H1 (cell line): Measurements from ENCODE around the gene CACNB2. TPM values are rescaled to one million over a fixed set of nuclear protein-coding genes. Genes with fewer than 3 reads are reported as not detected.

Source experiments
- CTCF ChIA-PET: fragments of 300-600 bp; sonication (Branson Sonifier 250); formaldehyde crosslinking; loops from one replicate; lab custom pipeline; 2021; ENCODE audit not compliant: partially characterized antibody; lab: Charles Lee
- POLR2A ChIA-PET: fragments of 300-600 bp; sonication (Branson Sonifier 250); formaldehyde crosslinking; loops from one replicate; lab custom pipeline; 2021; ENCODE audit warnings: inconsistent platforms; ENCODE audit not compliant: partially characterized antibody; lab: Charles Lee
- DNase-seq, 2 experiments: peaks; one replicate each; pipeline versions ENCODE4 v3.0.0 to v3.0.0-alpha.2; 2010 to 2022; ENCODE audit warnings: low spot score in 2 of 2, low read depth in 1 of 2, mixed read lengths in 1 of 2
- FAIRE-seq: peaks from 2 replicates; lab custom pipeline; 2011; peaks lifted over from hg19 to GRCh38; lab: Jason Lieb, UNC
- H2AFZ ChIP-seq: 2 replicates; pipeline ENCODE4 v1.8.1; 2012; ENCODE audit warnings: low read length, inconsistent platforms
- H2AK5ac ChIP-seq: 2 replicates; pipeline ENCODE4 v1.6.1; 2013; ENCODE audit warnings: low read depth, low read length
- H2BK120ac ChIP-seq: replicated peaks from 2 replicates; pipeline ENCODE3; 2013; ENCODE audit warnings: low read depth, low read length, inconsistent platforms
- H2BK12ac ChIP-seq: 2 replicates; pipeline ENCODE4 v1.6.1; 2013; ENCODE audit warnings: low read depth, low read length
- H2BK15ac ChIP-seq: 2 replicates; pipeline ENCODE4 v1.6.1; 2013; ENCODE audit warnings: low read length
- H2BK20ac ChIP-seq: 2 replicates; pipeline ENCODE4 v1.6.1; 2013; ENCODE audit warnings: low read length
- H2BK5ac ChIP-seq: 2 replicates; pipeline ENCODE4 v1.6.1; 2013; ENCODE audit warnings: low read depth, low read length
- H3K14ac ChIP-seq: 2 replicates; pipeline ENCODE4 v1.6.1; 2013; ENCODE audit warnings: inconsistent platforms; ENCODE audit not compliant: insufficient read length
- H3K18ac ChIP-seq: 2 replicates; pipeline ENCODE4 v1.6.1; 2013; ENCODE audit warnings: low read length; ENCODE audit errors: extremely low read depth
- H3K23ac ChIP-seq: 2 replicates; pipeline ENCODE4 v1.6.1; 2013; ENCODE audit warnings: inconsistent platforms; ENCODE audit not compliant: insufficient read length
- H3K23me2 ChIP-seq: 2 replicates; pipeline ENCODE4 v1.6.1; 2013; ENCODE audit warnings: low read depth, low read length
- H3K27ac ChIP-seq: 2 replicates; pipeline ENCODE4 v1.6.1; 2011; ENCODE audit warnings: low read depth, low read length, inconsistent platforms
- H3K27me3 ChIP-seq, 4 experiments: replicated peaks in 1 of 4; 1 replicate in 1 of 4; 2 replicates in 3 of 4; pipeline versions ENCODE4 v1.6.1 to v1.8.1; 2011 to 2013; ENCODE audit warnings: low read length in 3 of 4, mild to moderate bottlenecking in 3 of 4, inconsistent platforms in 2 of 4, mixed read lengths in 2 of 4, moderate library complexity in 1 of 4; ENCODE audit not compliant: control insufficient read depth in 3 of 4, insufficient read depth in 3 of 4; ENCODE audit errors: extremely low read depth in 1 of 4
- H3K36me3 ChIP-seq, 4 experiments: 2 replicates each; pipeline versions ENCODE4 v1.6.1 to v1.8.1; 2011 to 2013; ENCODE audit warnings: mild to moderate bottlenecking in 4 of 4, low read length in 3 of 4, moderate library complexity in 2 of 4, control low read depth in 1 of 4, inconsistent platforms in 1 of 4; ENCODE audit not compliant: insufficient read depth in 4 of 4, control insufficient read depth in 2 of 4
- H3K4ac ChIP-seq: replicated peaks from 2 replicates; pipeline ENCODE3; 2013; ENCODE audit warnings: low read length, low read depth, mixed read lengths, inconsistent platforms; ENCODE audit not compliant: insufficient read length
- H3K4me1 ChIP-seq, 4 experiments: replicated peaks in 1 of 4; 1 replicate in 1 of 4; 2 replicates in 3 of 4; pipeline versions ENCODE4 v1.6.1 to v1.8.1; 2011 to 2013; ENCODE audit warnings: low read length in 3 of 4, inconsistent platforms in 2 of 4, mixed read lengths in 1 of 4; ENCODE audit not compliant: insufficient read depth in 4 of 4, control insufficient read depth in 3 of 4
- H3K4me2 ChIP-seq, 2 experiments: 2 replicates each; pipeline versions ENCODE4 v1.6.1 to v1.8.1; 2011 to 2013; ENCODE audit warnings: low read depth in 2 of 2, low read length in 2 of 2, control low read depth in 1 of 2, inconsistent platforms in 1 of 2, mild to moderate bottlenecking in 1 of 2; ENCODE audit not compliant: insufficient read depth in 1 of 2
- H3K4me3 ChIP-seq, 4 experiments: fragments of 200-600, 300-600 bp in 1 of 4; sonication (generic), shearing (Covaris generic), sonication (Bioruptor Twin) in 1 of 4; 2 replicates each; pipeline versions ENCODE4 v1.5.1 to v1.8.1; 2011 to 2016; ENCODE audit warnings: low read length in 4 of 4, low read depth in 3 of 4, control low read depth in 2 of 4, inconsistent platforms in 2 of 4, mild to moderate bottlenecking in 2 of 4, mixed read lengths in 1 of 4, moderate library complexity in 1 of 4; ENCODE audit not compliant: insufficient read depth in 2 of 4; ENCODE audit errors: extremely low read depth in 1 of 4
- H3K56ac ChIP-seq: replicated peaks from 2 replicates; pipeline ENCODE3; 2013; ENCODE audit warnings: low read depth, mild to moderate bottlenecking, mixed read lengths, low read length, inconsistent platforms; ENCODE audit not compliant: insufficient read length
- H3K79me1 ChIP-seq: 2 replicates; pipeline ENCODE4 v1.6.1; 2013; ENCODE audit warnings: low read depth, low read length, control low read depth
- H3K79me2 ChIP-seq, 2 experiments: 2 replicates each; pipeline versions ENCODE4 v1.6.1 to v1.8.1; 2012 to 2013; ENCODE audit warnings: low read length in 2 of 2, mild to moderate bottlenecking in 2 of 2, inconsistent platforms in 1 of 2; ENCODE audit not compliant: insufficient read depth in 2 of 2, control insufficient read depth in 1 of 2
- H3K9ac ChIP-seq, 4 experiments: replicated peaks in 1 of 4; 1 replicate in 1 of 4; 2 replicates in 3 of 4; pipeline versions ENCODE4 v1.6.1 to v1.8.1; 2011 to 2013; ENCODE audit warnings: low read depth in 3 of 4, low read length in 3 of 4, control low read depth in 2 of 4, mild to moderate bottlenecking in 2 of 4, moderate library complexity in 2 of 4, inconsistent platforms in 1 of 4; ENCODE audit errors: extremely low read depth in 1 of 4
- H3K9me3 ChIP-seq, 2 experiments: 2 replicates each; pipeline versions ENCODE4 v1.6.1 to v1.8.1; 2012 to 2013; ENCODE audit warnings: mild to moderate bottlenecking in 2 of 2, moderate library complexity in 2 of 2, control low read depth in 1 of 2, inconsistent platforms in 1 of 2, low read depth in 1 of 2, low read length in 1 of 2, mixed read lengths in 1 of 2; ENCODE audit not compliant: insufficient read depth in 2 of 2
- H4K20me1 ChIP-seq, 2 experiments: replicated peaks in 1 of 2; 2 replicates each; pipeline versions ENCODE3 to v1.8.1; 2011 to 2013; ENCODE audit warnings: inconsistent platforms in 2 of 2, low read length in 2 of 2, mild to moderate bottlenecking in 1 of 2; ENCODE audit not compliant: insufficient read depth in 2 of 2, control insufficient read depth in 1 of 2
- H4K5ac ChIP-seq: 2 replicates; pipeline ENCODE4 v1.6.1; 2013; ENCODE audit warnings: low read length, low read depth, mixed read lengths, inconsistent platforms; ENCODE audit not compliant: insufficient read length
- H4K8ac ChIP-seq: 2 replicates; pipeline ENCODE4 v1.8.0; 2013; ENCODE audit warnings: mild to moderate bottlenecking, moderate library complexity, low read length, inconsistent platforms; ENCODE audit not compliant: insufficient read depth; ENCODE audit errors: extremely low read depth
- H4K91ac ChIP-seq: replicated peaks from 2 replicates; pipeline ENCODE3; 2013; ENCODE audit warnings: low read length, mixed read lengths, inconsistent platforms; ENCODE audit not compliant: insufficient read length
- POLR2AphosphoS5 ChIP-seq: IDR thresholded peaks from 2 replicates; pipeline ENCODE4 v1.6.1; 2011; ENCODE audit warnings: low read depth, low read length
- RXRA ChIP-seq: IDR thresholded peaks from 2 replicates; pipeline ENCODE4 v1.6.1; 2011; ENCODE audit warnings: low read depth, mild to moderate bottlenecking, low read length, moderate library complexity; ENCODE audit not compliant: insufficient read depth
- WGBS, 2 experiments: shearing (Covaris generic) in 1 of 2; methylation state at CpG; one replicate each; pipeline versions ENCODE4 v1.1.6 to v1.1.7; 2013 to 2015; ENCODE audit warnings: low lambda C conversion rate in 2 of 2, mixed read lengths in 2 of 2, inconsistent platforms in 1 of 2, low coverage in 1 of 2, missing lambda C conversion rate in 1 of 2; ENCODE audit not compliant: insufficient replicate concordance in 2 of 2, insufficient coverage in 1 of 2, insufficient read length in 1 of 2; ENCODE audit errors: extremely low coverage in 1 of 2, missing lambda C conversion rate in 1 of 2; 5-methylcytosine and 5-hydroxymethylcytosine counted together
- polyA plus RNA-seq, 7 experiments: library from polyadenylated mRNA; depleted of rRNA in 3 of 7; stranded (reverse) in 5 of 7; unstranded in 2 of 7; fragments of >200 nt in 5 of 7; fragments of 200-250 nt in 2 of 7; gene quantifications; 1 replicate in 5 of 7; 2 replicates in 1 of 7; 4 replicates in 1 of 7; pipeline versions ENCODE4 v1.2.1 to v1.2.3, GENCODE V29; 2011 to 2013; ENCODE audit warnings: missing spikeins in 2 of 7, mixed read lengths in 2 of 7
- total RNA-seq: library from RNA; stranded (reverse); fragmentation: NEBNext Ultra II Directional; extraction: Animal tissue kit (Norgen Biotek cat#: 25700); gene quantifications from 2 replicates; pipeline ENCODE4 v1.2.1, GENCODE V29; 2021

CACNB2 gene
- total and polyA plus RNA-seq, 2 of the 8 experiments (the other 6 are each of a cell fraction or from before 2014, with no cell fraction given): 2.4 to 3.2 TPM

DNA sequence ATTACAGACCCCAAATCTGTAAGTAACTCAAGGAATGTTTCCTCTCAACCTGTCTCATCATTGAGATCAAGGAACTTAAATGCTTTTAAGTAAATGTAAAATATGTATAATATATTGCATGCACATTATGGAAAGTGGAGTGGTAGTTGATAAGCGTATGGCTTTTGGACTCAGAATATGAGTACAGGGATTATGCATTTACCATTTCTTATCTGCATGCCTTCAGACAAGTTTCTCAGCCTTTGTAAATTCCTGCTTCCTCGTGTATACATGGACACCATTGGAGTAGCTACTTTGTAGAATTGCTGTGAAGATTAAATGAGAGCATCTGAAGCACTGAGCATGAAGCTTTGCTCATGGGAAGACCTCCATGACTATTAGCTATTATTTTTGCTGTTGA, 70.5 kb downstream of the CACNB2 start:
- H3K4me1 ChIP-seq: no peaks in the 10 kb centered on the region
- H3K36me3 ChIP-seq: no peaks in the 10 kb centered on the region
- no peak overlapping the region for H3K56ac ChIP-seq
- CTCF ChIA-PET: interaction anchor here (1.4 to 1.8 kb wide), 2 partner anchors 23 to 106 kb away, joined by 4 to 5 read pairs; no protein-coding TSS in a partner anchor
- no peak overlapping the region for H3K9ac ChIP-seq
- H4K20me1 ChIP-seq: no peaks in the 10 kb centered on the region
- no peak overlapping the region for H3K27ac ChIP-seq
- FAIRE-seq: no peak
- no peaks in the 10 kb centered on the region for H3K79me1 ChIP-seq
- H2AK5ac ChIP-seq: no peak overlapping the region
- no peak overlapping the region for H2BK5ac ChIP-seq
- no peak overlapping the region for H2BK20ac ChIP-seq
- no peak overlapping the region for H4K5ac ChIP-seq
- no peak overlapping the region for H4K91ac ChIP-seq
- no peak overlapping the region for H3K14ac ChIP-seq
- no peak overlapping the region for H3K18ac ChIP-seq
- TF ChIP-seq POLR2AphosphoS5 (no peak), RXRA (no peak)
- TF ChIP-seq, all 59 proteins: peak for 0
- Histone ChIP-seq H2BK12ac (no peak overlapping the region), H3K23ac (no peak overlapping the region), H2BK15ac (no peak overlapping the region), H3K4ac (no peak overlapping the region), H3K27me3 (no peaks in the 10 kb centered on the region), H4K8ac (no peak overlapping the region), H2AFZ (no peak overlapping the region), H3K23me2 (no peaks in the 10 kb centered on the region), H3K79me2 (no peaks in the 10 kb centered on the region), H2BK120ac (no peak overlapping the region), H3K4me3 (no peak overlapping the region), H3K9me3 (no peaks in the 10 kb centered on the region), H3K4me2 (no peak overlapping the region)
- 40% methylated on average over 2 of the region's 2 CpGs; no CpG with 5 or more reads in 1 of the 2 experiments for whole genome bisulfite sequencing, 2 experiments
- POLR2A ChIA-PET: no interaction called here
- DNase-seq: no peak
